ENCODE data around the gene TMEM121B.

DNA sequence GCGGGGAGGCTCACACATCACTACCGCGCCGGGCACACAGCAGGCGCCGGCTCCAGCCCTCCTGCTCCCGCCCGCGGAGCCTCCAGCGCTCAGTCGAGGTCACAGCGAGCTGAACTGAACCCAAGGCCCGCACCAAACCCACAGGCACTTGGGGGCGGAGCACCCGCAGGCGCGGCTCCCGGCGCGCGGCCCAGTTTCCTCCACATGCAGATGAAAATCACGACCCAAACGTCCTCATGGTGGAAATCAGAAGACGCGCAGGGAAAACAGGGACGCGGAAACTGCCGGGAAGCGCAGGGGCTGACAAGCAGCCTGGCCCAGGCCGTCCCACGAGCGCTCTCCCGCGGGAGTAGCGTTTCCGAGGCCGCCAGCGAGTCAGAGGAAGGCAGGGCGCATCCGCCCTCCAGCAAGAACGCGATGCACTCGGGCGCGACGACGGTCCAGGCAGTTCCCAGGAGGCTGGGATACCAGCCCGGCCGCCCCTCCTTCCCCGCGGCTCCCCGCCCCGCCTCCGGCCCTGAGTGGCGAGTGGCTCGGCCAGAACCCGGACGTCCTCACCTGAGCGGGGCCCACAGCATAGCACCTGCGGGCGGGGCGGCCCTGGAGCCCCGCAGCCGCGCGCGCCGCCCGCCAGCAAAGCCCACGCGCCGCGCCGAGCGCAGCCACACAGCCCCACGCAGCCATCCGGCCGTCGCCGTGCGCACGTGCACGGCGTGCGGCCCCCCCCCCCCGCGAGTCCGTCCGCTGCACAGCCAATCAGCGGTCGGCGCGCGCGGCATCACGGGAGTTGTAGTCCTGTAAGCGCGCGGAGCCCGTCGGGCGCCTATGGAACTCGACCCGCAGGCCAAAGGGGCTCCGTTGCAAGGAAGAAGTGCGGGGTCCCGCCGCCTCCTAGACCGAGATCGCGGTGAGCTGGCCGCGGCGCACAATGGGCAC, 37.7 kb upstream of the TMEM121B start, which contains the start of gene HDHD5:
- TF ChIP-seq, protein P1, sequence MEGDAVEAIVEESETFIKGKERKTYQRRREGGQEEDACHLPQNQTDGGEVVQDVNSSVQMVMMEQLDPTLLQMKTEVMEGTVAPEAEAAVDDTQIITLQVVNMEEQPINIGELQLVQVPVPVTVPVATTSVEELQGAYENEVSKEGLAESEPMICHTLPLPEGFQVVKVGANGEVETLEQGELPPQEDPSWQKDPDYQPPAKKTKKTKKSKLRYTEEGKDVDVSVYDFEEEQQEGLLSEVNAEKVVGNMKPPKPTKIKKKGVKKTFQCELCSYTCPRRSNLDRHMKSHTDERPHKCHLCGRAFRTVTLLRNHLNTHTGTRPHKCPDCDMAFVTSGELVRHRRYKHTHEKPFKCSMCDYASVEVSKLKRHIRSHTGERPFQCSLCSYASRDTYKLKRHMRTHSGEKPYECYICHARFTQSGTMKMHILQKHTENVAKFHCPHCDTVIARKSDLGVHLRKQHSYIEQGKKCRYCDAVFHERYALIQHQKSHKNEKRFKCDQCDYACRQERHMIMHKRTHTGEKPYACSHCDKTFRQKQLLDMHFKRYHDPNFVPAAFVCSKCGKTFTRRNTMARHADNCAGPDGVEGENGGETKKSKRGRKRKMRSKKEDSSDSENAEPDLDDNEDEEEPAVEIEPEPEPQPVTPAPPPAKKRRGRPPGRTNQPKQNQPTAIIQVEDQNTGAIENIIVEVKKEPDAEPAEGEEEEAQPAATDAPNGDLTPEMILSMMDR (optimal IDR thresholded peaks at IDR 0.05 in 1 of 3, IDR thresholded peaks at IDR 0.05 in 1 of 3, conservative IDR thresholded peaks at IDR 0.05 in 1 of 3; ENCODE audit: extremely low read depth in 1 of 3, insufficient read depth in 2 of 3, low read length in 3 of 3): peak in 1 of 3 experiments; percentile 6
- TF ChIP-seq EZH2 (IDR thresholded peaks at IDR 0.05; ENCODE audit: low read length): no peak

Data from keratinocyte (primary cell).